ENCODE data around the gene CNTNAP5. TPM values are rescaled to one million over a fixed set of nuclear protein-coding genes. Genes with fewer than 3 reads are reported as not detected.
A peak's percentile ranks its signal among the peaks of the same experiment; 100 is the strongest.

Gene CNTNAP5
- total and polyA plus RNA-seq, 2 experiments from 2014 or later: 0.28 TPM; not detected in 1

GRCh38 chr2:124267794-124268193, 242.7 kb downstream of the CNTNAP5 start:
- no peaks in the 10 kb centered on the region for H3K36me3 ChIP-seq (replicated peaks; ENCODE audit: insufficient read depth, low read depth)
- WGBS (ENCODE audit: low lambda C conversion rate, missing lambda C conversion rate): 54% methylated on average over 5 of the region's 5 CpGs
- H2AFZ ChIP-seq: no peak overlapping the region
- peaks cover 10% of the 10 kb centered on the region for H3K4me1 ChIP-seq (ENCODE audit: insufficient read depth)
- no peaks in the 10 kb centered on the region for H3K27me3 ChIP-seq
- H3K27ac ChIP-seq: no peak overlapping the region
- H3K4me3 ChIP-seq: no peak overlapping the region
- TF ChIP-seq EZH2 (IDR thresholded peaks at IDR 0.05; ENCODE audit: borderline replicate concordance): no peak
- no peak for TF ChIP-seq EZH2phosphoT487 (IDR thresholded peaks at IDR 0.05; ENCODE audit: low read depth, severe bottlenecking, unreplicated experiment)
- TF ChIP-seq CTCF (IDR thresholded peaks at IDR 0.05; ENCODE audit: poor library complexity): no peak
- no peaks in the 10 kb centered on the region for H3K9me3 ChIP-seq (ENCODE audit: low read depth)
- no peaks in the 10 kb centered on the region for H4K20me1 ChIP-seq (ENCODE audit: insufficient read depth, poor library complexity, severe bottlenecking)
- DNase-seq (ENCODE audit: low spot score): peak; percentile 51
- H3K4me2 ChIP-seq: no peak overlapping the region
- H3K79me2 ChIP-seq: no peaks in the 10 kb centered on the region
- H3K9me2 ChIP-seq (replicated peaks; ENCODE audit: insufficient read depth): no peaks in the 10 kb centered on the region

DNA sequence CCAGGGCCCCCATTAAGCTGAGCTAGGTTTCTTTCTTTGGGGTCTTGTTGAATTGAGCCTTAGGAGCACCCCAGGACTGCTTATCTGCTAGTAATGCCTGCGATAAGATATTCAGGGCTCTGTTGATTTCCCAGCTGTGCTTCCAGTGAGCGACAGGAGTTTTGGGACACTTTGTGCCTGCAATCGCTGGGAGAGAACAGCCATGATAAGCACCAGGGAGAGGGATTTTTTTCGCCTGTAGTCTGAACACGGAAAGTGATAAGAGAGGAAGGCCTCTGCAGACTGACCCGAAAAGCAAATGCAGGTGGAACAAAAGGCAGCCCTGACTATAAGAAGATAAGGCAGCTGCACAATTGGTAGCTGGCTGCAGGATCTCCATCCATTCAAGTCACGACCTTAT, 244.3 kb downstream of the CNTNAP5 start:
- Histone ChIP-seq H3K9me3 (ENCODE audit: low read depth) (no peaks in the 10 kb centered on the region), H3K9me2 (replicated peaks; ENCODE audit: insufficient read depth) (no peaks in the 10 kb centered on the region), H2AFZ (no peak overlapping the region), H3K36me3 (replicated peaks; ENCODE audit: insufficient read depth, low read depth) (no peaks in the 10 kb centered on the region), H4K20me1 (ENCODE audit: insufficient read depth, poor library complexity, severe bottlenecking) (no peaks in the 10 kb centered on the region), H3K27me3 (no peaks in the 10 kb centered on the region), H3K27ac (no peak overlapping the region), H3K4me1 (ENCODE audit: insufficient read depth) (peaks cover 10% of the 10 kb centered on the region), H3K79me2 (no peaks in the 10 kb centered on the region), H3K4me3 (no peak overlapping the region), H3K4me2 (no peak overlapping the region)
- 30% methylated on average over 7 of the region's 7 CpGs for WGBS (ENCODE audit: low lambda C conversion rate, missing lambda C conversion rate)
- DNase-seq (ENCODE audit: low spot score): peak; percentile 16
- no peak for TF ChIP-seq CTCF (IDR thresholded peaks at IDR 0.05; ENCODE audit: poor library complexity)
- no peak for TF ChIP-seq EZH2 (IDR thresholded peaks at IDR 0.05; ENCODE audit: borderline replicate concordance)
- TF ChIP-seq EZH2phosphoT487 (IDR thresholded peaks at IDR 0.05; ENCODE audit: low read depth, severe bottlenecking, unreplicated experiment): no peak

DNA sequence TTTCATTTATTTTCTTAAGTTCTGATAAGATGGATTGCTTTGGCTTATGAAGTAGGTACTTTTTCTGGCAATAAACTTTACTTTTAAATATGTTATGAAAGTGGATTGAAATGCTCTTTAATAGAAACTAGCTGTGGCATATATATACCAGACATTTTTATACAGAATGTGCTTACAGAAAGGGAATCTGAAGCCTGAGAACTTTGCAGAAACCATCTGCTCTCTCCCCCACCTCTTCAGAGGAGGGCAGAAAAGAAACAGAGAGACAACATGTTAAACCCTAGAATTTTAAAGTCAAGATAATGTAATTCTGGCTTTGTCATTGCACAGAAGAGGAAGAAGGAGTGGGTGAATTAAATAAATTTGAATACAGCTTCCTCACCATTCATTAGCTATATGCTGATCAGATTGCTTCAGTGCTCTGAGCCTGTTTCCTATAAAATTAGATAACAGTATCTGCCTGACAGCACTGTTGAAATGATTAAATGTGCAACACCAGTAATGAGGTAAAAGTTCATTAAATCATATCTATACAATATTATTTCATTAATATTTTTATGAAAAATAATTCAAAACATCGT, 247.3 kb downstream of the CNTNAP5 start:
- DNase-seq (ENCODE audit: low spot score): no peak
- Histone ChIP-seq H3K27ac (no peak overlapping the region), H3K27me3 (no peaks in the 10 kb centered on the region), H3K79me2 (no peaks in the 10 kb centered on the region), H3K36me3 (replicated peaks; ENCODE audit: insufficient read depth, low read depth) (no peaks in the 10 kb centered on the region), H4K20me1 (ENCODE audit: insufficient read depth, poor library complexity, severe bottlenecking) (no peaks in the 10 kb centered on the region), H3K4me1 (ENCODE audit: insufficient read depth) (peaks cover 10% of the 10 kb centered on the region), H3K4me2 (no peak overlapping the region), H3K4me3 (no peak overlapping the region), H2AFZ (no peak overlapping the region), H3K9me3 (ENCODE audit: low read depth) (no peaks in the 10 kb centered on the region), H3K9me2 (replicated peaks; ENCODE audit: insufficient read depth) (no peaks in the 10 kb centered on the region)
- TF ChIP-seq CTCF (IDR thresholded peaks at IDR 0.05; ENCODE audit: poor library complexity): no peak
- TF ChIP-seq EZH2phosphoT487 (IDR thresholded peaks at IDR 0.05; ENCODE audit: low read depth, severe bottlenecking, unreplicated experiment): no peak
- no peak for TF ChIP-seq EZH2 (IDR thresholded peaks at IDR 0.05; ENCODE audit: borderline replicate concordance)
- 70% methylated on average over 1 of the region's 1 CpG for WGBS (ENCODE audit: low lambda C conversion rate, missing lambda C conversion rate)
